SK-N-SH (cell line): ENCODE results near the gene LRP6. TPM values are rescaled to one million over a fixed set of nuclear protein-coding genes. Genes with fewer than 3 reads are reported as not detected.

Experiments
- CTCF ChIA-PET: fragments of 300-600, 350-600 bp; formaldehyde crosslinking; extraction: SDS; loops from one replicate; lab custom pipeline; 2021; lab: Yijun Ruan, JAX
- POLR2A ChIA-PET: fragments of 350-600 bp; sonication (Branson Sonifier 250); formaldehyde crosslinking; extraction: SDS; loops from one replicate; lab custom pipeline; 2020; ENCODE audit warnings: antibody characterized with exemption, inconsistent platforms; lab: Yijun Ruan, JAX
- DNase-seq: peaks from one replicate; pipeline ENCODE4 v3.0.0; 2012
- H2AFZ ChIP-seq: fragments of 200-600 bp; sonication (generic); 2 replicates; pipeline ENCODE4 v1.8.1; 2016; ENCODE audit warnings: antibody characterized with exemption, mild to moderate bottlenecking, low read depth
- H3F3A ChIP-seq: fragments of 200-600 bp; sonication (generic); replicated peaks from 2 replicates; pipeline ENCODE3; 2016; ENCODE audit warnings: antibody characterized with exemption, mild to moderate bottlenecking; ENCODE audit not compliant: insufficient read depth
- H3K27ac ChIP-seq, 2 experiments: fragments of 200-500 bp in 1 of 2; fragments of 200-600 bp in 1 of 2; sonication (Bioruptor generic) in 1 of 2; sonication (generic), shearing (Covaris generic) in 1 of 2; 2 replicates each; pipeline versions ENCODE4 v1.5.1 to v1.6.1; 2014 to 2016; ENCODE audit warnings: low read depth in 2 of 2, inconsistent platforms in 1 of 2, low read length in 1 of 2, mild to moderate bottlenecking in 1 of 2, mixed read lengths in 1 of 2
- H3K27me3 ChIP-seq: fragments of 200-600 bp; sonication (generic), shearing (Covaris generic); 2 replicates; pipeline ENCODE4 v1.6.1; 2016; ENCODE audit warnings: mixed run types; ENCODE audit not compliant: insufficient read depth
- H3K36me3 ChIP-seq, 2 experiments: fragments of 200-500 bp in 1 of 2; fragments of 200-600 bp in 1 of 2; sonication (Bioruptor generic) in 1 of 2; sonication (generic) in 1 of 2; replicated peaks in 1 of 2; 2 replicates each; pipeline versions ENCODE3 to v1.5.1; 2014 to 2016; ENCODE audit warnings: low read length in 1 of 2, mild to moderate bottlenecking in 1 of 2; ENCODE audit not compliant: insufficient read depth in 2 of 2, control insufficient read depth in 1 of 2
- H3K4me1 ChIP-seq, 2 experiments: fragments of 200-500 bp in 1 of 2; fragments of 200-600 bp in 1 of 2; sonication (Bioruptor generic) in 1 of 2; sonication (generic), shearing (Covaris generic) in 1 of 2; 2 replicates each; pipeline versions ENCODE4 v1.5.1 to v1.6.1; 2014 to 2016; ENCODE audit warnings: low read depth in 1 of 2, low read length in 1 of 2, mixed run types in 1 of 2; ENCODE audit not compliant: insufficient read depth in 2 of 2, control insufficient read depth in 1 of 2
- H3K4me2 ChIP-seq: fragments of 200-600 bp; sonication (generic), shearing (Covaris generic); 2 replicates; pipeline ENCODE4 v1.6.1; 2017; ENCODE audit warnings: mixed run types
- H3K4me3 ChIP-seq, 2 experiments: fragments of 200-500 bp in 1 of 2; fragments of 200-600 bp in 1 of 2; sonication (Bioruptor generic) in 1 of 2; sonication (generic), shearing (Covaris generic) in 1 of 2; 2 replicates each; pipeline versions ENCODE4 v1.5.1 to v1.8.1; 2014 to 2016; ENCODE audit warnings: low read depth in 2 of 2, inconsistent platforms in 1 of 2, low read length in 1 of 2, mild to moderate bottlenecking in 1 of 2, mixed read lengths in 1 of 2, moderate library complexity in 1 of 2
- H3K79me2 ChIP-seq: fragments of 200-600 bp; sonication (generic); 2 replicates; pipeline ENCODE4 v1.8.1; 2017; ENCODE audit warnings: mild to moderate bottlenecking; ENCODE audit not compliant: insufficient read depth
- H3K9ac ChIP-seq: fragments of 200-600 bp; sonication (generic); 2 replicates; pipeline ENCODE4 v1.6.1; 2017; ENCODE audit warnings: mixed run types
- H3K9me2 ChIP-seq: fragments of 200-600 bp; sonication (generic); 2 replicates; pipeline ENCODE4 v1.6.1; 2017; ENCODE audit warnings: mixed run types
- H3K9me3 ChIP-seq: fragments of 200-600 bp; sonication (generic); 2 replicates; pipeline ENCODE4 v1.6.1; 2017; ENCODE audit warnings: mixed run types, mild to moderate bottlenecking, moderate library complexity
- H4K20me1 ChIP-seq: fragments of 200-600 bp; sonication (generic); 2 replicates; pipeline ENCODE4 v1.6.1; 2017; ENCODE audit warnings: mild to moderate bottlenecking, mixed run types; ENCODE audit not compliant: insufficient read depth
- CHD2 ChIP-seq: fragments of 150-350 bp; IDR thresholded peaks from 2 replicates; pipeline ENCODE4 v1.6.1; 2018; ENCODE audit warnings: low read length; ENCODE audit not compliant: partially characterized antibody
- CTCF ChIP-seq: fragments of 200-600 bp; sonication (generic); IDR thresholded peaks from 2 replicates; pipeline ENCODE4 v1.6.1; 2017; ENCODE audit warnings: antibody characterized with exemption, mild to moderate bottlenecking, moderate library complexity
- ELF1 ChIP-seq: IDR thresholded peaks from 2 replicates; pipeline ENCODE4 v1.4.0; 2012
- EZH2phosphoT487 ChIP-seq: fragments of 200-600 bp; sonication (generic); IDR thresholded peaks from 2 replicates; pipeline ENCODE4 v1.6.1; 2017; ENCODE audit warnings: low read depth, mixed run types, mild to moderate bottlenecking, antibody characterized with exemption, moderate library complexity, borderline replicate concordance
- FOSL2 ChIP-seq: IDR thresholded peaks from 2 replicates; pipeline ENCODE4 v1.4.0; 2012; ENCODE audit warnings: low read depth, mild to moderate bottlenecking, moderate library complexity, borderline replicate concordance
- FOXM1 ChIP-seq: IDR thresholded peaks from 2 replicates; pipeline ENCODE4 v1.4.0; 2012; ENCODE audit warnings: low read depth, mild to moderate bottlenecking
- GATA2 ChIP-seq: sonication (generic); formaldehyde crosslinking; IDR thresholded peaks from 2 replicates; pipeline ENCODE4 v1.5.0; 2020; ENCODE audit warnings: mild to moderate bottlenecking, missing genetic modification reagents
- JUND ChIP-seq: IDR thresholded peaks from 2 replicates; pipeline ENCODE4 v1.4.0; 2012
- MXI1 ChIP-seq: IDR thresholded peaks from 2 replicates; pipeline ENCODE4 v1.6.1; 2012; ENCODE audit warnings: mild to moderate bottlenecking, low read depth, low read length, improper control_type of control experiment
- NFIC ChIP-seq: IDR thresholded peaks from 2 replicates; pipeline ENCODE4 v1.4.0; 2012; ENCODE audit warnings: borderline replicate concordance
- PBX3 ChIP-seq: IDR thresholded peaks from 2 replicates; pipeline ENCODE4; 2012
- RAD21 ChIP-seq: IDR thresholded peaks from 2 replicates; pipeline ENCODE4 v1.6.1; 2012; ENCODE audit warnings: mild to moderate bottlenecking, low read length
- RCOR1 ChIP-seq: fragments of 150-350 bp; IDR thresholded peaks from 2 replicates; pipeline ENCODE4 v1.6.1; 2017; ENCODE audit warnings: antibody characterized with exemption, low read length
- REST ChIP-seq: IDR thresholded peaks from 2 replicates; pipeline ENCODE4 v1.6.1; 2012; ENCODE audit warnings: mild to moderate bottlenecking, low read depth, low read length, moderate library complexity
- TAF1 ChIP-seq: IDR thresholded peaks from 2 replicates; pipeline ENCODE4 v1.6.1; 2012; ENCODE audit warnings: low read depth, mild to moderate bottlenecking, low read length, moderate library complexity, borderline replicate concordance
- TCF12 ChIP-seq: IDR thresholded peaks from 2 replicates; pipeline ENCODE4 v1.4.0; 2012
- USF1 ChIP-seq: IDR thresholded peaks from 2 replicates; pipeline ENCODE4 v1.4.0; 2012; ENCODE audit warnings: low read depth, borderline replicate concordance
- USF2 ChIP-seq: fragments of 150-350 bp; IDR thresholded peaks from 2 replicates; pipeline ENCODE4 v1.6.1; 2017; ENCODE audit warnings: antibody characterized with exemption, low read length, low read depth, borderline replicate concordance
- WGBS: methylation state at CpG from one replicate; pipeline ENCODE4 v1.1.6; 2017; ENCODE audit warnings: low lambda C conversion rate; 5-methylcytosine and 5-hydroxymethylcytosine counted together
- polyA plus RNA-seq, 3 experiments: library from polyadenylated mRNA; depleted of rRNA; stranded (reverse); fragments of >200 nt; gene quantifications; 2 replicates each; pipeline ENCODE4 v1.2.3, GENCODE V29; 2012

Gene LRP6
- polyA plus RNA-seq, 1 of the 3 experiments (the other 2 are of a cell fraction): 13.7 TPM

- peaks cover 6 to 18% of the 10 kb centered on the region in 2 experiments; a peak in 3 of 4 replicates for H3K4me1 ChIP-seq
- peaks cover 0 to 4% of the 10 kb centered on the region in 2 experiments for H3K36me3 ChIP-seq
- ChIA-PET POLR2A (no interaction called here), CTCF (interaction anchor here (0.7 kb wide), 1 partner anchor 23 kb away, joined by 3 read pairs; no protein-coding TSS in a partner anchor)
- WGBS: 85% methylated on average over 2 of the region's 2 CpGs
- H3K27me3 ChIP-seq: no peaks in the 10 kb centered on the region
- no peak for TF ChIP-seq GATA2 (CRISPR knock-in tag)
- no peak for TF ChIP-seq TCF12
- TF ChIP-seq NFIC: no peak
- no peak for TF ChIP-seq CHD2
- no peak for TF ChIP-seq USF2
- TF ChIP-seq JUND: no peak
- TF ChIP-seq CTCF: no peak
- TF ChIP-seq ELF1: no peak
- no peak for TF ChIP-seq RCOR1
- TF ChIP-seq RAD21: no peak
- TF ChIP-seq USF1: no peak
- no peak for TF ChIP-seq FOSL2
- TF ChIP-seq TAF1: no peak
- TF ChIP-seq PBX3: no peak
- no peak for TF ChIP-seq MXI1
- TF ChIP-seq REST: no peak
- no peak for TF ChIP-seq FOXM1
- TF ChIP-seq EZH2phosphoT487: no peak
- H3K4me3 ChIP-seq: no peak overlapping the region
- no peaks in the 10 kb centered on the region for H3K9me3 ChIP-seq
- H3K27ac ChIP-seq: no peak overlapping the region
- peaks cover 3% of the 10 kb centered on the region for H3F3A ChIP-seq
- H3K79me2 ChIP-seq: peaks cover 98% of the 10 kb centered on the region
- no peak overlapping the region for H3K9ac ChIP-seq
- H3K4me2 ChIP-seq: no peak overlapping the region
- H4K20me1 ChIP-seq: peaks cover 13% of the 10 kb centered on the region; the same call in 1 of the 2 replicates
- no peak overlapping the region for H2AFZ ChIP-seq
- DNase-seq: no peak
- H3K9me2 ChIP-seq: no peaks in the 10 kb centered on the region
Measured at GRCh38 chr12:12221560-12221959, 45.3 kb downstream of the LRP6 start.
